Thyroid gland (tissue), 4 donors: ENCODE results near the gene EXD3. TPM values are rescaled to one million over a fixed set of nuclear protein-coding genes. Genes with fewer than 3 reads are reported as not detected.

Experiments used
- DNase-seq, 2 donors: peaks; one replicate each; pipeline ENCODE4 v3.0.0-alpha.2; 2019
- H3K27ac ChIP-seq, 3 donors: fragments of 200-600 bp; sonication (generic); 1 replicate in 2 of 3; 2 replicates in 1 of 3; pipeline ENCODE4 v1.5.1; 2016 to 2019; ENCODE audit warnings: mild to moderate bottlenecking in 1 of 3, moderate library complexity in 1 of 3
- H3K27me3 ChIP-seq: fragments of 200-600 bp; sonication (generic); one replicate; pipeline ENCODE4 v1.5.1; 2019
- H3K36me3 ChIP-seq, 2 donors: fragments of 200-600 bp; sonication (generic); one replicate each; pipeline ENCODE4 v1.5.1; 2016 to 2019
- H3K4me1 ChIP-seq, 2 donors: fragments of 200-600 bp; sonication (generic); one replicate each; pipeline ENCODE4 v1.5.1; 2017 to 2019
- H3K4me3 ChIP-seq, 3 donors: fragments of 200-600 bp; sonication (generic); replicated peaks in 1 of 3; 1 replicate in 2 of 3; 2 replicates in 1 of 3; pipeline ENCODE4 v1.5.1; 2016; ENCODE audit warnings: mild to moderate bottlenecking in 1 of 3
- H3K9me3 ChIP-seq: fragments of 200-600 bp; sonication (generic); one replicate; pipeline ENCODE4 v1.5.1; 2017
- POLR2A ChIP-seq, 2 donors: fragments of 450-650 bp; IDR thresholded peaks; one replicate each; pipeline ENCODE4 v1.6.1; 2017; ENCODE audit warnings: antibody characterized with exemption in 2 of 2, mild to moderate bottlenecking in 2 of 2, moderate library complexity in 1 of 2
- WGBS, 2 donors: methylation state at CpG; one replicate each; pipeline ENCODE4 v1.1.5; 2017; 5-methylcytosine and 5-hydroxymethylcytosine counted together
- intact Hi-C: fragments of 100-400 bp; cut with DNase I; formaldehyde crosslinking; loops from one replicate; pipeline ENCODE4 v1.15.1; 2023
- total RNA-seq, 4 donors: library from RNA; depleted of rRNA; stranded (reverse); fragments of >200 nt; gene quantifications; one replicate each; pipeline ENCODE4 v1.2.3, GENCODE V29; 2016
- TF ChIP-seq, protein P1 (sequence below), 6 experiments: fragments of 200-600 bp in 3 of 6; fragments of 450-650 bp in 3 of 6; sonication (generic) in 3 of 6; IDR thresholded peaks; one replicate each; pipeline ENCODE4 v1.5.1; 2016 to 2019; ENCODE audit warnings: antibody characterized with exemption in 6 of 6, mild to moderate bottlenecking in 2 of 6, inconsistent platforms in 1 of 6, moderate library complexity in 1 of 6

EXD3 gene
- total RNA-seq, 4 donors from 2014 or later: 13.0 to 32.0 (median 26.6) TPM

DNA sequence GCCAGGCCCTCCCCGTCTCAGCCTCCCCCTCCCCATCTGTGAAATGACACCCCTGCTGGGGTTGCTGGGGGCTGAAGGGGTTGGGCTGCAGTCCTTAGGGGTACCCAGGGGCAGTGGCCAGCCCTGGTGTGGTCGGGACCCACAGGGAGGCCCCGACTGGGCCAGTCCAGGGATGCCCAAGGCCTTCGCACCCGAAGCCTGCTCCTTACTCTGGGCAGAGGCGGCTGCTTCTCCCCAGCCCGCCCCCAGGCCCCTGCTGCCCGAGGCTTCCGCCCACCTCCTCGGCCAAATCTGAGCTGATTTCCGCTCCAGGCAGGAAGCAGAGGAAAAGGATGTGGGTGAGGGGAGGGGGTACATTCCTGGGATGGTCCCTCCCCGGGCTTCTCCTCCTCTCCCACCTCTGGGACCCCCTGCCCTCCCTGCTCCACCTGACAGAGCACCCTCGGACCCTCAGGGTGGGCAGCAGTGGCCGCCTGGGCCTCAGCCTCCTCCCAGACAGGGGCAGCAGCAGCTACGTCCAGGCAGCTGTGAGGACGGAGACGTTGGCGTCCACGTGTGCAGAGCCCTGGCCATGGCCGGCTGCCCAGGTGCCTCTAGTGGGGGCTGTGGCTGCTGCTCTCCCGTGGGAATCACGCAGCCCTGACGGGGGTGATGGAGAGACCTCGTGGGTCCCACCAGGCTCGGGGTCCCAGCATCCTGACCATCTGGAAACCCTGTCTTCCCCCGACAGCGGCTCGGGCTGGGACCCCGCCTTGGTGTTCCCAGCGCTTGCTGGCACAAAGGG lies 116.7 kb downstream of the EXD3 start:
- intact Hi-C loops: loop anchor here (5.0 kb wide), 1 partner anchor 91 kb away; no protein-coding TSS in a partner anchor
- H3K27ac ChIP-seq: peak overlapping the region; percentile 49 to 71 (median 68)
- H3K27me3 ChIP-seq: no peaks in the 10 kb centered on the region
- no peak overlapping the region for H3K4me3 ChIP-seq
- peaks cover 26 to 48% of the 10 kb centered on the region in 2 donors for H3K4me1 ChIP-seq
- DNase-seq: no peak
- H3K36me3 ChIP-seq: no peaks in the 10 kb centered on the region
- no peak for TF ChIP-seq POLR2A (IDR thresholded peaks at IDR 0.05)
- TF ChIP-seq, protein P1, sequence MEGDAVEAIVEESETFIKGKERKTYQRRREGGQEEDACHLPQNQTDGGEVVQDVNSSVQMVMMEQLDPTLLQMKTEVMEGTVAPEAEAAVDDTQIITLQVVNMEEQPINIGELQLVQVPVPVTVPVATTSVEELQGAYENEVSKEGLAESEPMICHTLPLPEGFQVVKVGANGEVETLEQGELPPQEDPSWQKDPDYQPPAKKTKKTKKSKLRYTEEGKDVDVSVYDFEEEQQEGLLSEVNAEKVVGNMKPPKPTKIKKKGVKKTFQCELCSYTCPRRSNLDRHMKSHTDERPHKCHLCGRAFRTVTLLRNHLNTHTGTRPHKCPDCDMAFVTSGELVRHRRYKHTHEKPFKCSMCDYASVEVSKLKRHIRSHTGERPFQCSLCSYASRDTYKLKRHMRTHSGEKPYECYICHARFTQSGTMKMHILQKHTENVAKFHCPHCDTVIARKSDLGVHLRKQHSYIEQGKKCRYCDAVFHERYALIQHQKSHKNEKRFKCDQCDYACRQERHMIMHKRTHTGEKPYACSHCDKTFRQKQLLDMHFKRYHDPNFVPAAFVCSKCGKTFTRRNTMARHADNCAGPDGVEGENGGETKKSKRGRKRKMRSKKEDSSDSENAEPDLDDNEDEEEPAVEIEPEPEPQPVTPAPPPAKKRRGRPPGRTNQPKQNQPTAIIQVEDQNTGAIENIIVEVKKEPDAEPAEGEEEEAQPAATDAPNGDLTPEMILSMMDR (IDR thresholded peaks at IDR 0.05): no peak
- WGBS, 2 donors: 34 to 37% methylated on average over 9 to 24 of the region's 30 CpGs
- no peaks in the 10 kb centered on the region for H3K9me3 ChIP-seq

DNA sequence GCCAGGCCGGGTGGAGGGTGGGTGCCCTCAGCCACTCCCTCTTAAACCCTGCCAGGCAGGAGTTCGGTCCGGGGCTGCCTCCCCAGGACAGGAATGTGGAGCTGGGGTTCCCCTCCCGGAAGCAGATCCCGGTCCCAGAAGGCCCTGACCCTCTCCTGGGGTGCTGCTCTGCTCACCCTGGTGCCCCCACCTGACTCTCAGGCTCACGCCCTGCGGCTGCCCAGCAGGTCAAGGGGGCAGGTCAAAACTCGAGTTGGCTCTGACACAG lies 117.2 kb downstream of the EXD3 start:
- WGBS, 2 donors: 17% methylated on average over 1 of the region's 8 CpGs; no CpG with 5 or more reads in 1 of the 2 donors
- no peaks in the 10 kb centered on the region for H3K27me3 ChIP-seq
- H3K27ac ChIP-seq: peak overlapping the region; percentile 49 to 71 (median 68)
- no peak for DNase-seq
- no peak overlapping the region for H3K4me3 ChIP-seq
- intact Hi-C loops: loop anchor here (5.0 kb wide), 1 partner anchor 92 kb away; no protein-coding TSS in a partner anchor
- no peaks in the 10 kb centered on the region for H3K36me3 ChIP-seq
- peaks cover 26 to 51% of the 10 kb centered on the region in 2 donors for H3K4me1 ChIP-seq
- TF ChIP-seq POLR2A (IDR thresholded peaks at IDR 0.05): no peak
- TF ChIP-seq, protein P1 (IDR thresholded peaks at IDR 0.05): no peak
- H3K9me3 ChIP-seq: no peaks in the 10 kb centered on the region

DNA sequence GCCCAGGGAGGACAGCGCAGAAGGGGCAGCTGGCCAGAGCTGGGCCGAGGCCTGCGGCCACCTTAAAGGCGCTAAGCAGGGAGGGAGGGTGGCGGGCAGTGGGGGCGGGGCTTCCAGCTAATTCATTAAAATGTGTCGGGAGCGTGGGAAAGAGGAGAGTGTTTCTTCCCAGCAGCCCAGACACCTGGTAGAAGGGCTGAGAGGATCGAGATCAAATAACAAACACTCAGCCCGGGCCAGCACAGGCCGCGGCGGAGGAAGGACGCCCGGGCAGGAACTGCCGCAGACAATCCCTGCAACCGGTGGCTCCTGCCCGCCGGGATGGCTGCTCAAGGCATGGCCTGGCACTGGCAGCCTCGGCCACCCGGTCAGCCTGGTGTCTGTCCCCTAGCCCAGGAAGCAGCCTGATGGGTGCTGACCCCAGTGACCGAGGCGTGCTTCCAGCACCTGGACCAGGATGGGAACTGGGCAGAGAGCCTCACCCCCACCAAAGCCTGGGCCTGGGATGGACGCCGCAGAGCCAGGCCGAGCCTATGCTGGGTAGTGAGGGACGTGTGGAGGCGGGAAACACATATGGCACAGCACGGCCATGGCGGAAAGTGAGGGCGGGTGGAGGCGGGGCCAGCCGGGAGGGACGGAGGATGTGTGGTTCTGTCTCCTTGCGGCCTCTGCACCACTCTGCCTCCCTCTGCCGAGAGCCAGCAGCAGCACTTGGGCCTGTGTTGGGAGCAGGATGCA lies 117.7 kb downstream of the EXD3 start:
- TF ChIP-seq POLR2A (IDR thresholded peaks at IDR 0.05): no peak
- TF ChIP-seq, protein P1 (IDR thresholded peaks at IDR 0.05): no peak
- H3K27ac ChIP-seq: peak overlapping the region; percentile 32 to 71 (median 68)
- H3K9me3 ChIP-seq: no peaks in the 10 kb centered on the region
- peaks cover 31 to 56% of the 10 kb centered on the region in 2 donors for H3K4me1 ChIP-seq
- intact Hi-C loops: loop anchor here (5.0 kb wide), 1 partner anchor 92 kb away; no protein-coding TSS in a partner anchor
- no peak overlapping the region for H3K4me3 ChIP-seq
- H3K27me3 ChIP-seq: no peaks in the 10 kb centered on the region
- WGBS, 2 donors: 17 to 24% methylated on average over 23 to 28 of the region's 36 CpGs
- no peaks in the 10 kb centered on the region for H3K36me3 ChIP-seq
- DNase-seq: peak in 1 of 2 donors; percentile 27

DNA sequence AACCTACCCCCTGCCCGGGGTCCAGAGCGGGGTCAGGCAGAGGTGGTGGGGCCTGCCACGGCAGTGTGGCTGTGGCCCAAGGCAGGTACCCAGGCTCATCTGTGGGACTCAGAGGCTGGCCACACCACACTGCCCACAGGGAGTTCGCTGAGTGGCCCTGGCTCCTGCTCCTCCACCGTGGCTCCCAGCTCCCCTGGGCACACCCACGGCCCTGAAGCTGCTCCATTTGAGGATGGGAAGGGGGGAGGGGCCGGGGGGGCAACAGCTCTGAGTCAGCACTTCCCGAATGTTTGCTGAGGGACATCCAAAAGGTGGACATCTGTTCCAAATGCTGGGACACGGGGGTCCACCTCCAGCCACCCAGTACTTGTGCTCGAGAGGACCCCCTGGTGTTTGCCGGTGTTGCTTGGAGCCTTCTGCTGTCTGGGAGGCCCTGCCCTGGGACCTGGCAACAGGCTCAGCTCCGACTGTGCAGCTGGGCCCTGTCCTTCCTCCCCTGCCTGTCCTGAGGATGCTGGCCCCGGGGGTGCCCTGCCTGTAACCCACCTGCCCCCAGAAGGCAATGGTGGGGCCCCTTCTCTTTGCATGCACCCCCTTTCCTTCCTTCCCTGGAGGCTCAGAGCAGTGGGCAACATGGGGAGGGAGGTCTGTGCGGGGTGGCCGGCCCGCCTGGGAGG lies 118.4 kb downstream of the EXD3 start:
- DNase-seq: no peak
- intact Hi-C loops: loop anchor here (5.0 kb wide), 1 partner anchor 93 kb away; no protein-coding TSS in a partner anchor
- Histone ChIP-seq H3K9me3 (no peaks in the 10 kb centered on the region), H3K27me3 (no peaks in the 10 kb centered on the region), H3K4me3 (no peak overlapping the region), H3K27ac (peak overlapping the region in 2 of 3 donors; percentile 28 to 71), H3K4me1 (peaks cover 37 to 60% of the 10 kb centered on the region in 2 donors), H3K36me3 (no peaks in the 10 kb centered on the region)
- WGBS, 2 donors: 58 to 68% methylated on average over 6 to 12 of the region's 16 CpGs
- no peak for TF ChIP-seq POLR2A (IDR thresholded peaks at IDR 0.05)
- TF ChIP-seq, protein P1 (IDR thresholded peaks at IDR 0.05): no peak
